HG03460 (cell line): ENCODE data around the gene LRRTM4.
"Not testable (repeated sequence)": the region's sequence is repeated elsewhere in the genome, so short reads cannot be mapped to it uniquely, and the experiment has no call there.

Source experiments
- ATAC-seq: cut with Tn5 transposase; IDR thresholded peaks from one replicate; pipeline ENCODE4 v1.9.1; 2021; ENCODE audit not compliant: unreplicated experiment

Gene LRRTM4

GRCh38 chr2:76921006-76921405 is 601.2 kb downstream of the LRRTM4 start:
- ATAC-seq, result no peak

- no peak for ATAC-seq
These were observed 626.7 kb downstream of the LRRTM4 start for GRCh38 chr2:76895469-76895868.

- no peak for ATAC-seq
These were observed 651.6 kb downstream of the LRRTM4 start for GRCh38 chr2:76870581-76870980.

- no peak for ATAC-seq
These were observed 652.2 kb downstream of the LRRTM4 start for GRCh38 chr2:76870011-76870410.

- no peak for ATAC-seq
These were observed 654.3 kb downstream of the LRRTM4 start for GRCh38 chr2:76867854-76868253.

GRCh38 chr2:76866464-76866863 is 655.7 kb downstream of the LRRTM4 start:
- no peak for ATAC-seq

- ATAC-seq, result no peak
These were observed 659.3 kb downstream of the LRRTM4 start for GRCh38 chr2:76862901-76863300.

- ATAC-seq, result no peak
These were observed 660.5 kb downstream of the LRRTM4 start for GRCh38 chr2:76861708-76862107.

GRCh38 chr2:76851000-76851399 is 671.2 kb downstream of the LRRTM4 start:
- ATAC-seq, result no peak

- no peak for ATAC-seq
These were observed 673.1 kb downstream of the LRRTM4 start for GRCh38 chr2:76849086-76849485.

GRCh38 chr2:76839826-76840225 is 682.4 kb downstream of the LRRTM4 start:
- ATAC-seq, result no peak

GRCh38 chr2:76829374-76830234 is 692.6 kb downstream of the LRRTM4 start:
- no peak for ATAC-seq

GRCh38 chr2:76826691-76827090 is 695.5 kb downstream of the LRRTM4 start:
- no peak for ATAC-seq

- ATAC-seq, result no peak
These were observed 696.8 kb downstream of the LRRTM4 start for GRCh38 chr2:76825140-76825970.

GRCh38 chr2:76821731-76822130 is 700.4 kb downstream of the LRRTM4 start:
- ATAC-seq, result no peak

- ATAC-seq, result no peak
These were observed 709.1 kb downstream of the LRRTM4 start for GRCh38 chr2:76813084-76813483.

- no peak for ATAC-seq
These were observed 710.0 kb downstream of the LRRTM4 start for GRCh38 chr2:76812156-76812555.

- ATAC-seq, result no peak
These were observed 713.0 kb downstream of the LRRTM4 start for GRCh38 chr2:76809136-76809535.

- ATAC-seq, result no peak
These were observed 713.4 kb downstream of the LRRTM4 start for GRCh38 chr2:76808732-76809131.

GRCh38 chr2:76793647-76794334 is 728.4 kb downstream of the LRRTM4 start:
- no peak for ATAC-seq

GRCh38 chr2:76781313-76781712 is 740.9 kb downstream of the LRRTM4 start:
- not testable (repeated sequence) for ATAC-seq
